Calu3 (cell line): Measurements from ENCODE around the gene EPHA10. TPM values are rescaled to one million over a fixed set of nuclear protein-coding genes. Genes with fewer than 3 reads are reported as not detected.

ENCODE experiments used
- BruUV-seq: library from RNA; stranded (reverse); fragments of 400-500 nt; replicated peaks from 2 replicates; lab custom pipeline; 2021; lab: Mats Ljungman, UMichigan
- CTCF ChIA-PET: fragments of 300-600 bp; sonication (Branson Sonifier 250); formaldehyde crosslinking; loops from one replicate; lab custom pipeline; 2022; ENCODE audit warnings: antibody characterized with exemption; lab: Charles Lee
- DNase-seq: peaks from one replicate; pipeline ENCODE4 v3.0.0; 2022
- H3K27ac Mint-ChIP-seq: one replicate; pipeline ENCODE4 v1.8.0; 2022; ENCODE audit warnings: mixed read lengths; ENCODE audit not compliant: unreplicated experiment
- H3K27me3 Mint-ChIP-seq: one replicate; pipeline ENCODE4 v1.8.0; 2022; ENCODE audit warnings: mixed read lengths; ENCODE audit not compliant: unreplicated experiment
- H3K36me3 Mint-ChIP-seq: one replicate; pipeline ENCODE4 v1.8.0; 2022; ENCODE audit warnings: mild to moderate bottlenecking, moderate library complexity, mixed read lengths; ENCODE audit not compliant: insufficient read depth, unreplicated experiment
- H3K4me1 Mint-ChIP-seq: one replicate; pipeline ENCODE4 v1.8.0; 2022; ENCODE audit warnings: mild to moderate bottlenecking, low read depth, mixed read lengths; ENCODE audit not compliant: unreplicated experiment
- H3K4me3 Mint-ChIP-seq: one replicate; pipeline ENCODE4 v1.8.0; 2022; ENCODE audit warnings: mild to moderate bottlenecking, low read depth, moderate library complexity, mixed read lengths; ENCODE audit not compliant: unreplicated experiment
- H3K9me3 Mint-ChIP-seq: one replicate; pipeline ENCODE4 v1.8.0; 2022; ENCODE audit warnings: low read depth, mixed read lengths; ENCODE audit not compliant: unreplicated experiment
- CTCF ChIP-seq: fragments of 200-600 bp; IDR thresholded peaks from one replicate; pipeline ENCODE4 v1.8.0; 2022; ENCODE audit warnings: antibody characterized with exemption; ENCODE audit not compliant: unreplicated experiment
- intact Hi-C: fragments of 100-400 bp; cut with micrococcal nuclease; formaldehyde crosslinking; loops from one replicate; pipeline ENCODE4 v1.10.0; 2022; ENCODE audit not compliant: unreplicated experiment
- total RNA-seq: library from RNA; stranded (reverse); gene quantifications from 2 replicates; pipeline ENCODE4 v1.2.3, GENCODE V29; 2022

Gene EPHA10
- total RNA-seq, 1 experiment from 2014 or later = 7.8 TPM

GRCh38 chr1:37793773-37794371 lies 29.0 kb upstream of the EPHA10 start, which contains the start of gene MANEAL:
TSS of gene MANEAL (plus strand) at chr1:37793847. CDS start at chr1:37794183, 336 bp downstream.
- H3K27ac Mint-ChIP-seq = no peak within 1 kb of the TSS

GRCh38 chr1:37792943-37793686 lies 28.2 kb upstream of the EPHA10 start:
- peaks cover 17% of the 10 kb centered on the region for H3K4me1 Mint-ChIP-seq
- intact Hi-C loops = no loop called here
- H3K9me3 Mint-ChIP-seq = no peaks in the 10 kb centered on the region
- no peak overlapping the region for H3K27ac Mint-ChIP-seq
- no peak for TF ChIP-seq CTCF
- H3K36me3 Mint-ChIP-seq = peaks cover 19% of the 10 kb centered on the region
- H3K27me3 Mint-ChIP-seq = peaks cover 33% of the 10 kb centered on the region
- CTCF ChIA-PET = no interaction called here
- peak overlapping the region; percentile 68 for H3K4me3 Mint-ChIP-seq
- no peak for DNase-seq
- no TSS peak for BruUV-seq

More at GRCh38 chr1:37793773-37794371, 29.0 kb upstream of the EPHA10 start, which contains the start of gene MANEAL:
- no TSS peak for BruUV-seq
- peak; percentile 63 for DNase-seq
- intact Hi-C loops = no loop called here
- no peak for TF ChIP-seq CTCF
- peaks cover 17% of the 10 kb centered on the region for H3K4me1 Mint-ChIP-seq
- H3K4me3 Mint-ChIP-seq = peak within 1 kb of the TSS; percentile 68
- no peaks in the 10 kb centered on the region for H3K9me3 Mint-ChIP-seq
- peaks cover 33% of the 10 kb centered on the region for H3K27me3 Mint-ChIP-seq
- CTCF ChIA-PET = interaction anchor here (0.7 to 0.8 kb wide), 2 partner anchors 66 to 69 kb away, joined by 3 to 5 read pairs; partner anchors contain the start of gene MTF1
- peaks cover 23% of the 10 kb centered on the region for H3K36me3 Mint-ChIP-seq

- H3K27ac Mint-ChIP-seq = no peak overlapping the region
- no TSS peak for BruUV-seq
Observed at GRCh38 chr1:37782491-37782890, 17.6 kb upstream of the EPHA10 start.

GRCh38 chr1:37778654-37779053 lies 13.7 kb upstream of the EPHA10 start:
- Mint-ChIP-seq H3K9me3 (no peaks in the 10 kb centered on the region), H3K4me3 (no peak overlapping the region), H3K4me1 (no peaks in the 10 kb centered on the region), H3K27me3 (peaks cover 50% of the 10 kb centered on the region), H3K27ac (no peak overlapping the region), H3K36me3 (no peaks in the 10 kb centered on the region)
- no peak for TF ChIP-seq CTCF
- CTCF ChIA-PET = no interaction called here
- DNase-seq = no peak
- BruUV-seq = no TSS peak
- intact Hi-C loops = no loop called here

More at GRCh38 chr1:37782491-37782890, 17.6 kb upstream of the EPHA10 start:
- CTCF ChIA-PET = no interaction called here
- no peaks in the 10 kb centered on the region for H3K36me3 Mint-ChIP-seq
- DNase-seq = no peak
- TF ChIP-seq CTCF = no peak
- intact Hi-C loops = no loop called here
- H3K9me3 Mint-ChIP-seq = no peaks in the 10 kb centered on the region
- no peak overlapping the region for H3K4me3 Mint-ChIP-seq
- H3K27me3 Mint-ChIP-seq = peaks cover 51% of the 10 kb centered on the region
- H3K4me1 Mint-ChIP-seq = no peaks in the 10 kb centered on the region
